ENCODE measurements around the gene FCHO1. TPM values are rescaled to one million over a fixed set of nuclear protein-coding genes. Genes with fewer than 3 reads are reported as not detected.
A peak's percentile ranks its signal among the peaks of the same experiment; 100 is the strongest.

The FCHO1 gene
- total and polyA plus RNA-seq, 2 donors (not counting 1 experiment from before 2014, with no cell fraction given), result 85.7 to 149 TPM

GRCh38 chr19:17752865-17753639 lies 1.8 kb downstream of the FCHO1 start:
- ChIA-PET CTCF (interaction anchor here (0.7 to 11.3 kb wide), 10 partner anchors 13 to 180 kb away, joined by 3 to 122 read pairs (median 12); partner anchors contain the start of gene CCDC124), POLR2A (interaction anchor here (0.6 to 0.7 kb wide), 3 partner anchors 200 to 436 kb away, joined by 3 to 6 read pairs (median 5); no protein-coding TSS in a partner anchor)
- intact Hi-C loops (cut with micrococcal nuclease), result loop anchor here (5.0 to 10.0 kb wide), 4 partner anchors 51 to 442 kb away; partner anchors contain the start of genes MPV17L2 and RPL18A
- peaks cover 90% of the 10 kb centered on the region for H3K79me2 ChIP-seq (ENCODE audit: control insufficient read depth, insufficient read depth, low read length)
- Mint-ChIP-seq H3K9me3 (ENCODE audit: insufficient read depth) (no peaks in the 10 kb centered on the region), H3K27ac (peak overlapping the region; percentile 65), H3K4me3 (peak overlapping the region; percentile 45), H3K27me3 (no peaks in the 10 kb centered on the region), H3K4me1 (peaks cover 77% of the 10 kb centered on the region)
- 100% methylated on average over 2 of the region's 7 CpGs for WGBS (ENCODE audit: insufficient coverage)
- no peak for ATAC-seq (ENCODE audit: low read depth)
- no peaks in the 10 kb centered on the region for H3K9me3 ChIP-seq (ENCODE audit: control extremely low read depth in 1 of 3, control insufficient read depth in 2 of 3, insufficient read depth in 1 of 3, low read length in 2 of 3)
- no peak overlapping the region for H3K4me3 ChIP-seq (ENCODE audit: control extremely low read depth in 1 of 5, extremely low read depth in 1 of 5, insufficient read depth in 1 of 5, low read depth in 2 of 5, low read length in 4 of 5)
- no peaks in the 10 kb centered on the region for H3K27me3 ChIP-seq (replicated peaks in 1 of 4; ENCODE audit: control extremely low read depth in 1 of 4, control insufficient read depth in 3 of 4, insufficient read depth in 4 of 4, low read length in 3 of 4)
- no peak for TF ChIP-seq CTCF (IDR thresholded peaks at IDR 0.05)
- TF ChIP-seq EZH2 (IDR thresholded peaks at IDR 0.05; ENCODE audit: borderline replicate concordance, insufficient read depth, low read depth, low read length, poor library complexity, severe bottlenecking), result no peak
- peaks cover 14% of the 10 kb centered on the region for H4K20me1 ChIP-seq (ENCODE audit: control insufficient read depth, insufficient read depth, low read length, poor library complexity, severe bottlenecking)
- H2AFZ ChIP-seq (ENCODE audit: insufficient read depth, low read depth, low read length, poor library complexity, severe bottlenecking), result no peak overlapping the region
- peaks cover 68 to 85% of the 10 kb centered on the region in 2 donors for H3K4me1 ChIP-seq (ENCODE audit: control insufficient read depth in 2 of 2, insufficient read depth in 2 of 2, low read length in 2 of 2)
- H3K36me3 ChIP-seq (replicated peaks in 1 of 2; ENCODE audit: control extremely low read depth in 1 of 2, control insufficient read depth in 1 of 2, extremely low read depth in 1 of 2, insufficient read depth in 2 of 2, low read length in 1 of 2), result peaks cover 5 to 26% of the 10 kb centered on the region in 2 experiments
- peak; percentile 34 for DNase-seq
- peak overlapping the region; percentile 88 for H3K4me2 ChIP-seq (replicated peaks; ENCODE audit: low read depth, low read length, poor library complexity, severe bottlenecking)
- H3K27ac ChIP-seq (ENCODE audit: low read length in 2 of 2), result peak overlapping the region; percentile 48 to 99
- H3K9ac ChIP-seq (ENCODE audit: low read length), result peak overlapping the region; percentile 11

All from B cell (primary cell).